ENCODE results near the gene IFITM10.

GRCh38 chr11:1743585-1744136, 6.7 kb downstream of the IFITM10 start:
- TF ChIP-seq EZH2 (IDR thresholded peaks at IDR 0.05; ENCODE audit: insufficient read depth, poor library complexity, severe bottlenecking) (no peak), EZH2phosphoT487 (IDR thresholded peaks at IDR 0.05; ENCODE audit: insufficient read depth, low read depth) (no peak)

All from GM23248 (cell line).